Adrenal gland (tissue), 12 donors: ENCODE data around the gene C22orf31. TPM values are rescaled to one million over a fixed set of nuclear protein-coding genes. Genes with fewer than 3 reads are reported as not detected.

Source experiments
- DNase-seq, 7 donors: peaks; one replicate each; pipeline ENCODE4 v3.0.0-alpha.2; 2019 to 2020
- H3K27ac ChIP-seq, 5 donors: fragments of 200-600 bp; sonication (generic) in 4 of 5; 1 replicate in 3 of 5; 2 replicates in 2 of 5; pipeline versions ENCODE4 v1.5.1 to v1.8.0; 2016 to 2020; ENCODE audit warnings: mild to moderate bottlenecking in 1 of 5
- H3K27me3 ChIP-seq: fragments of 200-600 bp; 2 replicates; pipeline ENCODE4 v1.8.0; 2021
- H3K36me3 ChIP-seq, 2 donors: fragments of 200-600 bp; replicated peaks in 1 of 2; 1 replicate in 1 of 2; 2 replicates in 1 of 2; pipeline versions ENCODE4 v1.5.1 to v1.8.0; 2018 to 2022
- H3K4me1 ChIP-seq, 2 donors: fragments of 200-600 bp; replicated peaks in 1 of 2; 1 replicate in 1 of 2; 2 replicates in 1 of 2; pipeline versions ENCODE4 v1.5.1 to v1.8.0; 2018 to 2021
- H3K4me3 ChIP-seq, 4 donors: fragments of 200-600 bp; sonication (generic) in 3 of 4; one replicate each; pipeline ENCODE4 v1.5.1; 2016 to 2018
- H3K9me3 ChIP-seq, 3 donors: fragments of 200-600 bp; sonication (generic) in 1 of 3; replicated peaks in 1 of 3; 1 replicate in 2 of 3; 2 replicates in 1 of 3; pipeline versions ENCODE4 v1.5.1 to v1.8.0; 2016 to 2021
- POLR2A ChIP-seq, 2 donors: fragments of 450-650 bp; IDR thresholded peaks; one replicate each; pipeline ENCODE4 v1.6.1; 2017; ENCODE audit warnings: antibody characterized with exemption in 2 of 2, mild to moderate bottlenecking in 2 of 2, moderate library complexity in 1 of 2
- WGBS, 4 donors: extraction: QIAGEN DNeasy Blood & Tissue Kit in 2 of 4; methylation state at CpG; one replicate each; pipeline versions ENCODE4 v1.1.5 to v1.1.7; 2013 to 2017; 5-methylcytosine and 5-hydroxymethylcytosine counted together
- intact Hi-C, 2 donors: fragments of 100-400 bp; cut with DNase I; formaldehyde crosslinking; loops; one replicate each; pipeline versions ENCODE4 v1.14.1 to v1.15.0; 2022 to 2023
- polyA plus RNA-seq, 3 donors: library from polyadenylated mRNA; stranded (reverse); fragments of 200-250 nt in 2 of 3; fragments of 350-450 nt in 1 of 3; fragmentation: Illumina TruSeq in 1 of 3; extraction: RNeasy Lipid Tissue Mini Kit (QIAGEN cat#74804) in 1 of 3; gene quantifications; one replicate each; pipeline ENCODE4 v1.2.3, GENCODE V29; 2013 to 2014
- total RNA-seq, 9 donors: library from RNA; depleted of rRNA in 4 of 9; stranded (reverse); fragments of >200 nt in 4 of 9; fragments of 120-200 nt in 1 of 9; fragmentation: NEBNext Ultra II Directional in 1 of 9; extraction: Animal tissue kit (Norgen Biotek cat#: 25700) in 1 of 9; gene quantifications; one replicate each; pipeline versions ENCODE4 v1.1.0 to v1.2.4, GENCODE V29; 2013 to 2023
- TF ChIP-seq, protein P1 (sequence below), 6 experiments: fragments of 450-650 bp in 4 of 6; fragments of 200-600 bp in 2 of 6; sonication (generic) in 1 of 6; IDR thresholded peaks; 1 replicate in 5 of 6; 2 replicates in 1 of 6; pipeline versions ENCODE4 v1.5.1 to v1.8.0; 2016 to 2021; ENCODE audit warnings: antibody characterized with exemption in 6 of 6, mild to moderate bottlenecking in 2 of 6, moderate library complexity in 1 of 6
- donor health status: healthy with polysubstance abuse.
- donor health status: Bipolar disorder and iron deficiency.
- donor health status: DM: yes; HTN: yes; CAD: no.
- donor health status: DM: no; HTN: no; CAD: no.
- donor health status: DM: no; HTN: no; CAD: no.
- donor health status: DM: yes; HTN: yes; CAD: no.

Gene C22orf31
- total and polyA plus RNA-seq, 12 donors = 0.11 to 1.9 (median 0.90) TPM; not detected in 8

DNA sequence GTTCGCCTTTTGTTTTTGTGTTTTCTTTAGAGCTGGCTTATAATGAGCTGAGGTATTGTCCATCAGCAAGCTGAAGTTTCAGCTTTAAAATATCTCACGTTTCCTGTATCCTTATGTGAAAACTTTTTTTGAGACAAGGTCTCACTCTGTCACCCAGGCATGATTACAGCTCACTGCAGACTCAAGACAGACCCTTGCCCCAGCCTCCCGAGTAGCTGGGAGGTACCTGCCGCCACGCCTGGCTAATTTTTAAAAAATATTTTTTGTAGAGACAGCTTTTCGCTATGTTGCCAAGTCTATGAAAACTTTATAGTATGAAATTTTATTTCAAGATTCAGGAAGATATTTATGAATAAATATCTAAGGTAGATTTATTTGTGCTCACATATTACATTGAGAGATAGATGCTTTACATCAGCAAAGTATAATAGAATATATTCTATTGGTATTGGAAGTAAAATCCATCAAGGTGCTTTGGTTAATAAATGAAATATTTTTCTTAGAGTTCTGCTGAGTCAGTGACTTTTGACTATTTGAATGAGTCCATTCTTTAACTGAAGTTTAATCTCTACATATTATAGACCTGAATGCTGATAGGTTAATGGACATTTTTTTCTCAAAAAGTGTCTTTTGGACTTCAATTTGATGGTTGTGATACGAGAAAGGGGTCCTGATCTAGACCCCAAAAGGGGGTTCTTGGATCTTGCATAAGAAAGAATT lies 21.4 kb upstream of the C22orf31 start:
- H3K4me3 ChIP-seq = no peak overlapping the region
- TF ChIP-seq, protein P1, sequence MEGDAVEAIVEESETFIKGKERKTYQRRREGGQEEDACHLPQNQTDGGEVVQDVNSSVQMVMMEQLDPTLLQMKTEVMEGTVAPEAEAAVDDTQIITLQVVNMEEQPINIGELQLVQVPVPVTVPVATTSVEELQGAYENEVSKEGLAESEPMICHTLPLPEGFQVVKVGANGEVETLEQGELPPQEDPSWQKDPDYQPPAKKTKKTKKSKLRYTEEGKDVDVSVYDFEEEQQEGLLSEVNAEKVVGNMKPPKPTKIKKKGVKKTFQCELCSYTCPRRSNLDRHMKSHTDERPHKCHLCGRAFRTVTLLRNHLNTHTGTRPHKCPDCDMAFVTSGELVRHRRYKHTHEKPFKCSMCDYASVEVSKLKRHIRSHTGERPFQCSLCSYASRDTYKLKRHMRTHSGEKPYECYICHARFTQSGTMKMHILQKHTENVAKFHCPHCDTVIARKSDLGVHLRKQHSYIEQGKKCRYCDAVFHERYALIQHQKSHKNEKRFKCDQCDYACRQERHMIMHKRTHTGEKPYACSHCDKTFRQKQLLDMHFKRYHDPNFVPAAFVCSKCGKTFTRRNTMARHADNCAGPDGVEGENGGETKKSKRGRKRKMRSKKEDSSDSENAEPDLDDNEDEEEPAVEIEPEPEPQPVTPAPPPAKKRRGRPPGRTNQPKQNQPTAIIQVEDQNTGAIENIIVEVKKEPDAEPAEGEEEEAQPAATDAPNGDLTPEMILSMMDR (IDR thresholded peaks at IDR 0.05) = no peak
- no peak for TF ChIP-seq POLR2A (IDR thresholded peaks at IDR 0.05)
- H3K27ac ChIP-seq = peak overlapping the region in 3 of 5 donors; percentile 23 to 85 (median 77)
- intact Hi-C loops = no loop called here
- no peaks in the 10 kb centered on the region for H3K36me3 ChIP-seq
- H3K9me3 ChIP-seq = no peaks in the 10 kb centered on the region
- H3K27me3 ChIP-seq = no peaks in the 10 kb centered on the region
- peaks cover 49 to 53% of the 10 kb centered on the region in 2 donors for H3K4me1 ChIP-seq
- WGBS, 4 donors = 85 to 95% (median 91%) methylated on average over 7 of the region's 7 CpGs
- DNase-seq = no peak

DNA sequence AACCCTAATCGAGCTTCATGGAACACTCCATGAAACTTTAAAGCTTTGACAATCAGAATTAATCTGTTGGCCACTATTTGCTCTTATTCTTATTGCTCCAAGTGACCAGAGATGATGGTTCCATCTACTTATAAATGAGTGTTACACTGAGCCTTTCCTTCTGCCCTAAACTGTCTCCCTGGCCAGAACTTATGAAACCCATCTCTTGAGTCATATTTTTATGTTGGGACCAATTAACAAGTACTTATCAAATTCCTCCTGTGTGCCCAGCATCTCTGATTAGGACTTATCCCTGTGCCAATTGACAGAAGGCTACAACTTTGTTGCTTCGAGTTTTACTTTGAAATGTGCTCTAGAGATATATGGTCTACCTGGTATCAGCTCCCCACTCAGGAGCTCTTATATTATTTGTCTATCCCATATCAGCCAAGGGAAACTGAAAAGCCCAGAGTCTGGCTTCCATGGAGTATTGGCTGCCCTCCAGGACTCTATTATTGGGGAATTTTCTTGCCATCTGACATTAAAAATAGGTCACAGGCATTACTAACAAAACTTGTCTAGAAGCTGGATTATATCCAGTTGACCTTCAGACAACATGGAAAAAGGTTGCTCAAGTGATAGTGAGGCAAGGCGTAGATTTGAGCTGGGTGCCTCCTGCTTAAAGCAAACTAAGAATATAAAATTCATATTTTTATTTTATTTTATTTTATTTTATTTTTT lies 20.0 kb upstream of the C22orf31 start:
- TF ChIP-seq, protein P1 (IDR thresholded peaks at IDR 0.05) = no peak
- peak in 1 of 2 donors; percentile 24 for TF ChIP-seq POLR2A (IDR thresholded peaks at IDR 0.05)
- Histone ChIP-seq H3K36me3 (no peaks in the 10 kb centered on the region), H3K4me3 (no peak overlapping the region), H3K9me3 (no peaks in the 10 kb centered on the region), H3K27me3 (no peaks in the 10 kb centered on the region), H3K27ac (peak overlapping the region in 4 of 5 donors; percentile 18 to 85 (median 67)), H3K4me1 (peaks cover 62 to 64% of the 10 kb centered on the region in 2 donors)
- intact Hi-C loops = no loop called here
- 25 to 44% (median 36%) methylated on average over 3 of the region's 3 CpGs for WGBS, 4 donors
- peak in 6 of 7 donors; percentile 42 to 71 (median 52) for DNase-seq

DNA sequence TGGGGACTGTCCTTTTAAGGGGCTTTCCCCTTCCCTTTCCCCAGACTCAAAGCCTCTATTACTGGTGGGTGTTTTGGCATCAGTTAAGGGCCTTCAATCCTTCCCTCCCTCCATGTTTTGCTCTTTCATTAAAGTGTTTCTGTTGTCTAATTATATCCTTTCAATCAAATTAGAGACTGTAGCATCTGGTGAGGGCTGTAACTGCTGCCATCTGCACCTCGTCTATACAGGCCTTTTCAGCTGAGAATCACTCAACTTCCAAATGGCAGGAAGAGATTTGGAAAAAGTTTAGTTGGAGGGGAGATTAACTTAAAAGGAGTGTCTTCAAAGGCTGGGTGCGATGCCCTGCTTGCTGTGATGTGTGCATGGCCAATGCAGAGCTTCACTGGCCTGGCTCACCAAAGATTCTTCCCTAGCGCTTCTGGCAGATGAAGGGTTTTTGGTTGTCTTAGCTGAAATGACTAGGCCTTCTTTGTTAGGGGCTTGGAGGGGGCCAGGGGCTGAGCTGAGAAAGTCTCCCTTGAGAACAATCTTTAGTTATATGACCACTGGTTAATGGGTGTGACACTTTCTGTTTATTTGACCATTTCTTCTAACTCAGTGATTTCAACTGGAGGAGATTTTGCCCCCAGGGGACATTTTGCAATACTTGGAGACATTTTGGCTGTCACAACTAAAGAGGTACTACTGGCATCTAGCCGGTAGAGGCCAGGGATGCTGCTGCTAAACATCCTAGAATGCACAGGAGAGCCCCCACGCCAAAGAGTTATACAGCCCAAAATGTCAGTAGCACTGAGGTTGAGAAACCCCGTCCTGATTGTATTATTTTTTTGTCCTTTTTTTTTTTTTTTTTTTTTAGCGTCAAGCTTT lies 18.7 kb upstream of the C22orf31 start:
- WGBS, 4 donors = 81 to 92% (median 90%) methylated on average over 7 of the region's 7 CpGs
- Histone ChIP-seq H3K4me1 (peaks cover 64% of the 10 kb centered on the region in 2 donors), H3K36me3 (no peaks in the 10 kb centered on the region), H3K9me3 (no peaks in the 10 kb centered on the region), H3K27ac (peak overlapping the region in 1 of 5 donors; percentile 22), H3K27me3 (no peaks in the 10 kb centered on the region), H3K4me3 (no peak overlapping the region)
- TF ChIP-seq POLR2A (IDR thresholded peaks at IDR 0.05) = no peak
- TF ChIP-seq, protein P1 (IDR thresholded peaks at IDR 0.05) = no peak
- DNase-seq = no peak
- intact Hi-C loops = no loop called here
